LNCAP (cell line): ENCODE data around the gene BICC1.

ENCODE experiments used
- CTCF ChIP-seq: fragments of 450-650 bp; IDR thresholded peaks from 2 replicates; pipeline ENCODE4 v1.5.1; 2017; ENCODE audit warnings: mild to moderate bottlenecking

BICC1 gene

DNA sequence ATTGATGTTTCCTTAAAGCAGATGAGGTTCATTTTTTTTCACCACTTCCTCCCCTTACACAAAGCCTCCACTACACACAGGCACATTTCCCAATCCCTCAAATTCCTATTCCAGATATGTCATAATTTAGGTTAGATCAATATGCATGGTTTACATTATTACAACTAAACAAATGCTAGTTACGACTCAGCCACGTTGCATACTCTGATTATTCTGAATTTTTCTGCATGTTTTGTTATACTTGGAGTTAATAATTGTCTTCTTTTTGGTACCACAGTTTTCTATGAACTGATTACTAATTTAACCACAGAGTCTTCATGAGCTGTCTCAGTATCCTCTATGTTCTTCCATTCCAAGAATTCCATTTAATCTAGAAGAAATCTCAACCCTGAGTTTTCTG, 4.4 kb upstream of the BICC1 start:
- no peak for TF ChIP-seq CTCF

DNA sequence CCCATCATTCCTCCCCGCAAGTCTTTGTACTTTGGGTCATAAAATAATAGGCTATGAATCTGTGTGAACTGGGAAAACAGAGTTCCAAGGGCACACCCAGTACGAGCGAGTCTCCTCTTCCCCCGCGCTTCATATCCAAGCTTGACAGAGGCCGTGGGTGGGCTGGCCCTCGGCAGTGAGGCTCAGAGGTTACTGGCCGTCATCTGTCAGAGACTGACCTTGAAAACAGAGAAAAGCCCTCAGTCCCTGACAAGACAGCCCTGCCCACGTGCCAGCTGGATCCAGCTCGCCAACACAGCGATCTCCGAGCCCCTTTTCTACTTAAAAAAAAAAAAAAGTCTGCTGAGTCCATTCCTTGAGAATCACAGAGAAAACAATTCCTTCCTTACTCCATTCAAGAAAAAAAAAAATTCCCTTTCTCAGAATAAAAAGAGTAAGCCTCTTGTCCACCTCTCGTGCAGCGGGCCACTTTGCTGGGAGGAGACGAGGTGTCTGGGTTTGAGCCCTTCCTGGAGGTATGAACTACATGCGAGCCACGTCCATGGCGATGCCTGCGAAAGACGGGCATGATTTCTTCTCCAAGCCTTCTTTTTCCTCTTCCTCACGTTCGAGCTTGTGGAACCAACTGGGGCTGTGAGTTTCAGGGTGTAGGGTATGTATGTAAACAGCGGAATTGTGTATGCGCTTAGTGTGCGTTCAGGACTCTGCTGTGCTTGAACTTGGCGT, 744 bp upstream of the BICC1 start:
- TF ChIP-seq CTCF: no peak

DNA sequence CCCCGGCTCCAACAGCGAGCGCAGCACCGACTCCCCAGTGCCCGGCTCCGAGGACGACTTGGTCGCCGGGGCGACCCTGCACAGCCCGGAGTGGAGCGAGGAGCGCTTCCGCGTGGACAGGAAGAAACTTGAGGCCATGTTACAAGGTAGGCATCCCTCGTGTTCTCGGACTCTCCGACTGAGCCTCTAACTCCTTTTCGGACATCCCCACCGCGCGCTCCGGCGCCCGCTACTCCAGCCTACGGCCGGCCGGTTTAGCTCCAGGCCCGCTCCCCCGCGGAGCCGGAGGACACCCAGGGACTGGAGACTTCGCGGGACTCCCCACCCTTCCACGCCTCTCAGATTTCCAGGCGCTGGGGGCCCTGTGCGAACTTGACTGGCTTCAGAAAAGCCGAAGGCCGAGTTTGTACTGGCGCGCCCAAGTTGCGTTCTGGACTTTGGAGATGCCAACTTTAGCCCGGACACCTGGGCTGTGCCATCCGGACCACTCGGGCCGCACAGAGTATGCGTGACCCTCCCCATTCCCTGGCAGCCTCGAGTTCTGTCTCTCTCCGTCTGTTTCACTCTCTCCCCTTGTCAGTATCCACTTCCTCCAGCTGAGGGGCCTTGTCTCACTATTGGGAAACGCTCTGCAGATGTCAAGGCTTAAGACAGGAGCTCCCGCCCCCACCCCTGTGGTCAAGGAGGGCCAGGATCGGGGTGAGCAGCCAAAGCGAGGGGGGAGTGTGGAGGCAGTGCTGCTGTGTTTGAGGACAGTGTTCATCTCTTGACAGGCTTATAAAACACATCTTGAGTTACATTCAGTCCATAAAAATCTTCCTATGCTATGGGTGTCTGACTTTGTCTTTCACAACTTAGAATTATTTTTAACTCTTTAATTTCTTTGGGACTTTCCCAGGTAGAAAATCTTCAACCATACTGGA, 777 bp downstream of the BICC1 start:
- TF ChIP-seq CTCF: no peak

GRCh38 chr10:58514111-58514770, 1.6 kb downstream of the BICC1 start:
- TF ChIP-seq CTCF: no peak

- no peak for TF ChIP-seq CTCF
Measured at GRCh38 chr10:58515291-58515941, 2.7 kb downstream of the BICC1 start.

- TF ChIP-seq CTCF: no peak
Measured at GRCh38 chr10:58516119-58516518, 3.4 kb downstream of the BICC1 start.

DNA sequence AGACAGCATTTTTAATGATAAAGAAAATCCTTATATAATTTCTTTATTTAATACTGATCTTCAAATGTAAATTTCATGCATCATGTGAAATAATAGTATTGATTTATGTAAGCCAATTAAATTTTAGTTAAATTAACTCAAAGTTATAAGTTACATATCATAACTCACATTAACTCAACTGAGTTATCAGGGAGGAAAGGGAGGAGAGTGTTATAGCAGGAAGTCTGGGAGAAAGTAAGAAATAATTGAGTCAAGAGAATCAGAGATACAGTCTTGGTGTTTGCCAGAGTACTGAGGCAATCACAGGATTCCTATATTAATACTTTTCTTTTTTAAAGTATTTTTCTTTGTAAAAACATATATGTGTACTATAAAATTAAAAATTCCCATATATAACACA, 4.0 kb downstream of the BICC1 start:
- no peak for TF ChIP-seq CTCF
